CD4-positive, alpha-beta T cell (primary cell): Measurements from ENCODE around the gene PDE6G. TPM values are rescaled to one million over a fixed set of nuclear protein-coding genes. Genes with fewer than 3 reads are reported as not detected.

Experiments
- ATAC-seq: fragments of 200-7000 bp; cut with Tn5 transposase; one replicate; pipeline ENCODE4 v1.10.0; 2022; ENCODE audit warnings: mild to moderate bottlenecking; ENCODE audit not compliant: poor library complexity
- CTCF ChIA-PET: fragments of 350-600 bp; sonication (Branson Sonifier 250); formaldehyde crosslinking; loops from one replicate; lab custom pipeline; 2021; ENCODE audit warnings: antibody characterized with exemption, inconsistent platforms; lab: Charles Lee
- POLR2A ChIA-PET: fragments of 350-600 bp; sonication (Branson Sonifier 250); formaldehyde crosslinking; loops from one replicate; lab custom pipeline; 2021; ENCODE audit warnings: antibody characterized with exemption, inconsistent platforms; lab: Charles Lee
- DNase-seq, 14 experiments: peaks; one replicate each; pipeline ENCODE4 v3.0.0-alpha.2; 2013 to 2020; ENCODE audit warnings: mixed read lengths in 2 of 14
- H3K27ac ChIP-seq, 2 donors: one replicate each; pipeline versions ENCODE4 v1.5.1 to v1.7.0; 2013; ENCODE audit warnings: low read length in 2 of 2, low read depth in 1 of 2, mild to moderate bottlenecking in 1 of 2
- H3K27me3 ChIP-seq, 2 experiments: 1 replicate in 1 of 2; 2 replicates in 1 of 2; pipeline versions ENCODE4 v1.6.1 to v1.7.0; 2013; ENCODE audit warnings: low read length in 2 of 2, control low read depth in 1 of 2, mild to moderate bottlenecking in 1 of 2, moderate library complexity in 1 of 2; ENCODE audit not compliant: insufficient read depth in 2 of 2, control insufficient read depth in 1 of 2
- H3K36me3 ChIP-seq: one replicate; pipeline ENCODE4 v1.6.1; 2013; ENCODE audit warnings: low read length, control low read depth; ENCODE audit not compliant: insufficient read depth
- H3K4me1 ChIP-seq: one replicate; pipeline ENCODE4 v1.6.1; 2013; ENCODE audit warnings: low read length, control low read depth; ENCODE audit not compliant: insufficient read depth
- H3K4me3 ChIP-seq: one replicate; pipeline ENCODE4 v1.5.1; 2013; ENCODE audit warnings: mild to moderate bottlenecking, low read length, moderate library complexity
- H3K9me3 ChIP-seq, 2 experiments: 1 replicate in 1 of 2; 2 replicates in 1 of 2; pipeline versions ENCODE4 v1.6.1 to v1.7.0; 2013; ENCODE audit warnings: low read length in 2 of 2, mild to moderate bottlenecking in 2 of 2, control low read depth in 1 of 2, moderate library complexity in 1 of 2; ENCODE audit not compliant: control insufficient read depth in 1 of 2, insufficient read depth in 1 of 2
- H3K27ac Mint-ChIP-seq: one replicate; pipeline ENCODE4 v1.8.0; 2020; ENCODE audit warnings: mixed read lengths
- H3K27me3 Mint-ChIP-seq: one replicate; pipeline ENCODE4 v1.8.0; 2021; ENCODE audit warnings: mixed read lengths
- H3K36me3 Mint-ChIP-seq: one replicate; pipeline ENCODE4 v1.8.0; 2021; ENCODE audit warnings: low read depth, mixed read lengths
- H3K4me1 Mint-ChIP-seq: one replicate; pipeline ENCODE4 v1.8.0; 2021; ENCODE audit warnings: low read depth, mixed read lengths
- H3K4me3 Mint-ChIP-seq: one replicate; pipeline ENCODE4 v1.8.0; 2020; ENCODE audit warnings: mild to moderate bottlenecking, mixed read lengths
- H3K9me3 Mint-ChIP-seq: one replicate; pipeline ENCODE4 v1.8.0; 2020; ENCODE audit warnings: mixed read lengths
- intact Hi-C, 2 experiments: fragments of 100-400 bp; cut with DNase I in 1 of 2; cut with micrococcal nuclease in 1 of 2; formaldehyde crosslinking; loops; one replicate each; pipeline versions ENCODE4 v1.15.1 to v1.9.0; 2023 to 2025; cut with DNase I, micrococcal nuclease
- microRNA-seq: library from miRNA; unstranded; fragments of <30 nt; microRNA quantifications from one replicate; pipeline ENCODE4 v1.2.0, GENCODE V29; 2021; ENCODE audit warnings: borderline microRNAs expressed, borderline replicate concordance
- total RNA-seq, 174 experiments: library from RNA in 2 of 174; stranded (reverse) in 2 of 174; gene quantifications; one replicate each; pipeline ENCODE4 v1.2.3 and lab custom pipeline; 2021 to 2026
- TF ChIP-seq, protein P1 (sequence below): fragments of 200-600 bp; IDR thresholded peaks from one replicate; pipeline ENCODE4 v1.8.0; 2022; ENCODE audit warnings: antibody characterized with exemption, mild to moderate bottlenecking

The PDE6G gene
- total RNA-seq, 2 experiments from 2014 or later: 0.49 to 0.92 TPM

DNA sequence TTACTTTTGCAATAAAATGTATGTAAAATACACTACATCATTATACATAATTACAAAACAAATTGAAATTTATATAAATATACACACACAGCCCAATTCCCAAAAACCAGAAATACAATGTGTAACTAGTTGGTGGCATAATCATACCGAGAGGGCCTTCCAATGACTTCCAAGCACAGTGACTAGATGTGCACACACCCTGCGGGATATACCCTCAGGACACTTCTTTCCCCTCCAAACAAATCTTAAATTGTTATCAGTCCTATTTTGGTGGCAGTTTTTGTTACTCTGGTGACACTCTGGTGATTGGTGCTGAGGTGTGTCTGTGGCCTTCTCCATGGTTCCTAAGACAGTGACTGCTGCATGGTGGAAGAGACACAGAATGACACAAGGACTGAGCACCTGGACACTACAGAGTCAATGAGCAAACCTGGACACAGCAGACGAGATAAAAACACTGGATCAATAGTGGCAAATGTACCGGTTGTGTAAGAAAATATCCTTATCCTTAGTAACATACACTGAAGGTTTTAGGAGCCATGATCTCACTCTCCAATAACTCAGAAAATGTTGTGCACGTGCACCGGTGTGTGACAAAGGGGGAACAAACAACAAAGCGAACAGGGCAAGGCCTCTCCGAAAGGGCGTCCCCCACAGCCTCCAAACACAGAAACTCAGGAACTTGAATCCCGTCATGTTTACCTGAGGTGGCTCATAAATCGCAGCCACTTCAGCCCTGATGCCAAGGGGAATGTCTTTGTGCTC, 52.3 kb downstream of the PDE6G start:
- Mint-ChIP-seq H3K27ac (no peak overlapping the region), H3K4me1 (peaks cover 6% of the 10 kb centered on the region), H3K36me3 (peaks cover 80% of the 10 kb centered on the region), H3K9me3 (no peaks in the 10 kb centered on the region), H3K4me3 (no peak overlapping the region), H3K27me3 (no peaks in the 10 kb centered on the region)
- ATAC-seq (no peak), DNase-seq (no peak)
- H3K4me3 ChIP-seq: no peak overlapping the region
- TF ChIP-seq, protein P1, sequence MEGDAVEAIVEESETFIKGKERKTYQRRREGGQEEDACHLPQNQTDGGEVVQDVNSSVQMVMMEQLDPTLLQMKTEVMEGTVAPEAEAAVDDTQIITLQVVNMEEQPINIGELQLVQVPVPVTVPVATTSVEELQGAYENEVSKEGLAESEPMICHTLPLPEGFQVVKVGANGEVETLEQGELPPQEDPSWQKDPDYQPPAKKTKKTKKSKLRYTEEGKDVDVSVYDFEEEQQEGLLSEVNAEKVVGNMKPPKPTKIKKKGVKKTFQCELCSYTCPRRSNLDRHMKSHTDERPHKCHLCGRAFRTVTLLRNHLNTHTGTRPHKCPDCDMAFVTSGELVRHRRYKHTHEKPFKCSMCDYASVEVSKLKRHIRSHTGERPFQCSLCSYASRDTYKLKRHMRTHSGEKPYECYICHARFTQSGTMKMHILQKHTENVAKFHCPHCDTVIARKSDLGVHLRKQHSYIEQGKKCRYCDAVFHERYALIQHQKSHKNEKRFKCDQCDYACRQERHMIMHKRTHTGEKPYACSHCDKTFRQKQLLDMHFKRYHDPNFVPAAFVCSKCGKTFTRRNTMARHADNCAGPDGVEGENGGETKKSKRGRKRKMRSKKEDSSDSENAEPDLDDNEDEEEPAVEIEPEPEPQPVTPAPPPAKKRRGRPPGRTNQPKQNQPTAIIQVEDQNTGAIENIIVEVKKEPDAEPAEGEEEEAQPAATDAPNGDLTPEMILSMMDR: no peak
- peaks cover 3% of the 10 kb centered on the region for H3K4me1 ChIP-seq
- ChIA-PET POLR2A (no interaction called here), CTCF (no interaction called here)
- no peaks in the 10 kb centered on the region for H3K9me3 ChIP-seq
- H3K36me3 ChIP-seq: peaks cover 75% of the 10 kb centered on the region
- H3K27me3 ChIP-seq: no peaks in the 10 kb centered on the region
- intact Hi-C loops: no loop called here
- H3K27ac ChIP-seq: no peak overlapping the region

DNA sequence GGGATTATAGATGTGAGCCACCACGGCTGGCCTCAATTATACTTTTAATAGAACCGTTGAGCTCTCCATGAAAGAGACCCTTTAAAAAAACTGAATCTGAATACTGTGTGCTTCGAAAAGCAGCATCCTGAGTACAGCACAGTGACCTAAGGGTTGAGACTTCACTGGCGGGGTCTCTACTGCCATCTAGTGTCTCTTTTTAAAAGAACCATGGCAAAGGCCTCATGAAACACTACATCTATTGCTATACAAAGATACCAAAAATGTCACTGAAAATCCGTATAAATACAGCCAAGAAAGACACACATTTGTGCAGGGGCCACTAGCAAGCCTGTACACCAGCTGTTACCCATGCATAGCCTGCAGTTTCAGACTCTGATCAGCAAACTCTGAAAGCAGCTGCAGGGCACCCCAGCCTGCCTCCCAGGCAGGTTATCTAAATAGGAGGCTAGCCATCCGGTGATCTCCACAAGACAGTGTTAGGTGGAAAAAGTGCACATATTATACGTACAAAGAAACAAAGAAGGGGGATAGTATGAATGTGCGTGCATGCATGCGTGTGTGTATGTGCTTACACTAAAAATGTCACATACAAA, 54.7 kb downstream of the PDE6G start:
- H3K27ac Mint-ChIP-seq: no peak overlapping the region
- CTCF ChIA-PET: interaction anchor here (0.6 to 2.0 kb wide), 7 partner anchors 11 to 86 kb away, joined by 3 to 24 read pairs (median 4); no protein-coding TSS in a partner anchor
- Histone ChIP-seq H3K36me3 (peaks cover 65% of the 10 kb centered on the region), H3K4me1 (peaks cover 3% of the 10 kb centered on the region), H3K27ac (no peak overlapping the region), H3K27me3 (no peaks in the 10 kb centered on the region), H3K9me3 (no peaks in the 10 kb centered on the region), H3K4me3 (no peak overlapping the region)
- no peak overlapping the region for H3K4me3 Mint-ChIP-seq
- POLR2A ChIA-PET: interaction anchor here (1.0 to 1.2 kb wide), 3 partner anchors 49 to 89 kb away, joined by 4 to 6 read pairs (median 5); partner anchors contain the start of genes ACTG1 and FAAP100
- ATAC-seq: peak; percentile 98
- TF ChIP-seq, protein P1: peak; percentile 84
- peak in 12 of 14 experiments; percentile 10 to 80 (median 26) for DNase-seq
- intact Hi-C loops: loop anchor here (1.0 to 2.0 kb wide), 4 partner anchors 81 to 459 kb away; no protein-coding TSS in a partner anchor
- H3K36me3 Mint-ChIP-seq: peaks cover 74% of the 10 kb centered on the region
- H3K4me1 Mint-ChIP-seq: peaks cover 6% of the 10 kb centered on the region
- H3K9me3 Mint-ChIP-seq: no peaks in the 10 kb centered on the region
- H3K27me3 Mint-ChIP-seq: no peaks in the 10 kb centered on the region

Small RNAs within 50 kb of the gene (microRNA-seq; reads per million reads assigned to microRNA genes)
- 0.61 reads per million for gene MIR6786

Other genes starting within 250 kb of the PDE6G start
- gene ACTG1, start 143.7 kb downstream of the PDE6G start, total RNA-seq: 1,000 to 10,000 TPM; 1,296 to 1,318 TPM
- 1 to 10 TPM; 1.0 to 1.1 TPM for gene FSCN2, start 128.2 kb downstream of the PDE6G start, total RNA-seq
- gene FAAP100, start 104.2 kb downstream of the PDE6G start, total RNA-seq: 10 to 100 TPM; 18.7 to 19.7 TPM
- 10 to 100 TPM; 61.0 to 62.4 TPM for gene NPLOC4, start 19.4 kb downstream of the PDE6G start, total RNA-seq
- under 1 TPM in 1 of 2 experiments, not detected in 1; 0.17 TPM for gene TSPAN10, start 19.3 kb downstream of the PDE6G start, total RNA-seq
- 10 to 100 TPM; 24.6 to 25.3 TPM for gene OXLD1, start 10.1 kb upstream of the PDE6G start, total RNA-seq
- gene CCDC137, start 10.2 kb upstream of the PDE6G start, total RNA-seq: 10 to 100 TPM; 20.8 to 21.7 TPM
- 10 to 100 TPM; 35.7 to 38.5 TPM for gene ARL16, start 27.3 kb upstream of the PDE6G start, total RNA-seq
- gene HGS, start 27.5 kb upstream of the PDE6G start, total RNA-seq: 100 to 1,000 TPM; 118 to 127 TPM
- 10 to 100 TPM; 26.2 to 26.5 TPM for gene MRPL12, start 46.8 kb upstream of the PDE6G start, total RNA-seq
- gene SLC25A10, start 55.7 kb upstream of the PDE6G start, total RNA-seq: 1 to 10 TPM; 4.6 TPM
- gene GCGR, start 147.6 kb upstream of the PDE6G start, total RNA-seq: not detected
- 10 to 100 TPM; 36.9 to 37.7 TPM for gene MCRIP1, start 176.7 kb upstream of the PDE6G start, total RNA-seq
- gene PPP1R27, start 178.5 kb upstream of the PDE6G start, total RNA-seq: not detected
- gene P4HB, start 204.0 kb upstream of the PDE6G start, total RNA-seq: 100 to 1,000 TPM; 223 to 233 TPM
- 100 to 1,000 TPM; 706 to 715 TPM for gene ARHGDIA, start 214.8 kb upstream of the PDE6G start, total RNA-seq
- gene ALYREF, start 235.0 kb upstream of the PDE6G start, total RNA-seq: 100 to 1,000 TPM in 1 of 2 experiments, 10 to 100 TPM in 1; 93.3 to 101 TPM
- gene ANAPC11, start 235.2 kb upstream of the PDE6G start, total RNA-seq: 10 to 100 TPM; 27.9 to 28.9 TPM
- under 1 TPM in 1 of 2 experiments, not detected in 1; 0.20 TPM for gene NPB, start 245.7 kb upstream of the PDE6G start, total RNA-seq